ENCODE measurements around the gene KCNIP1.

DNA sequence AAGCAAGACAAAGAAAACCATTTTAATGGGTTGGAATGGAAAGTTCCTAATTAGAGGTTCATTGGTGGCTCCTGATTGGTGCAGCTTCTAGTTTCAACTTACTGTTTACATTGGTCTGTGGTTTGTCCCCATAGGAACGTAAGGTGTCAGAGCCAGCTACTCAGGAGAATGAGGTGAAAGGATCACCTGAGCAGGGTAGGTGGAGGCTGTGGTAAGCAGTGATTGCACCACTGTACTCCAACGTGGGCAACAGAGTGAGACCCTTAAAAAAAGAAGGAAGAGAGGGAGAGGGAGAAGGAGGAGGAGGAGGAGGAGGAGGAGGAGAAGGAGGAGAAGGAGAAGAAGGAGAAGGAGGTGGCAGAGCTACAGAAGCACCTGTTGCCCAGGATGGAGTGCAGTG, 30.4 kb downstream of the KCNIP1 start:
- no peak for TF ChIP-seq GATA3 (IDR thresholded peaks at IDR 0.05; ENCODE audit: low read depth, low read length)
- no peak for TF ChIP-seq GATA2 (IDR thresholded peaks at IDR 0.05; ENCODE audit: low read depth, low read length)

Data from SH-SY5Y (cell line).